Astrocyte (in vitro differentiated cells and primary cell): ENCODE results near the gene SERPINA5.

Source experiments
- EZH2 ChIP-seq: IDR thresholded peaks from 2 replicates; pipeline ENCODE4 v1.6.1; 2012; ENCODE audit warnings: mild to moderate bottlenecking, low read length, inconsistent platforms; ENCODE audit not compliant: insufficient read depth
- TF ChIP-seq, protein P1 (sequence below): IDR thresholded peaks from 2 replicates; pipeline ENCODE4 v1.5.1; 2011; ENCODE audit warnings: low read depth, mild to moderate bottlenecking, inconsistent platforms, low read length, moderate library complexity; ENCODE audit not compliant: insufficient read depth

GRCh38 chr14:94586635-94587034 is 5.4 kb downstream of the SERPINA5 start:
- TF ChIP-seq, protein P1, sequence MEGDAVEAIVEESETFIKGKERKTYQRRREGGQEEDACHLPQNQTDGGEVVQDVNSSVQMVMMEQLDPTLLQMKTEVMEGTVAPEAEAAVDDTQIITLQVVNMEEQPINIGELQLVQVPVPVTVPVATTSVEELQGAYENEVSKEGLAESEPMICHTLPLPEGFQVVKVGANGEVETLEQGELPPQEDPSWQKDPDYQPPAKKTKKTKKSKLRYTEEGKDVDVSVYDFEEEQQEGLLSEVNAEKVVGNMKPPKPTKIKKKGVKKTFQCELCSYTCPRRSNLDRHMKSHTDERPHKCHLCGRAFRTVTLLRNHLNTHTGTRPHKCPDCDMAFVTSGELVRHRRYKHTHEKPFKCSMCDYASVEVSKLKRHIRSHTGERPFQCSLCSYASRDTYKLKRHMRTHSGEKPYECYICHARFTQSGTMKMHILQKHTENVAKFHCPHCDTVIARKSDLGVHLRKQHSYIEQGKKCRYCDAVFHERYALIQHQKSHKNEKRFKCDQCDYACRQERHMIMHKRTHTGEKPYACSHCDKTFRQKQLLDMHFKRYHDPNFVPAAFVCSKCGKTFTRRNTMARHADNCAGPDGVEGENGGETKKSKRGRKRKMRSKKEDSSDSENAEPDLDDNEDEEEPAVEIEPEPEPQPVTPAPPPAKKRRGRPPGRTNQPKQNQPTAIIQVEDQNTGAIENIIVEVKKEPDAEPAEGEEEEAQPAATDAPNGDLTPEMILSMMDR: no peak
- TF ChIP-seq EZH2: no peak
